Measurements from ENCODE around the gene NT5C1A.

Gene NT5C1A

GRCh38 chr1:39671793-39672550, at the start of gene NT5C1A:
Gene NT5C1A, minus strand, starts transcription at chr1:39672107. Its CDS starts 69 bp downstream, at chr1:39672038.
- peak; percentile 19 for DNase-seq

DNA sequence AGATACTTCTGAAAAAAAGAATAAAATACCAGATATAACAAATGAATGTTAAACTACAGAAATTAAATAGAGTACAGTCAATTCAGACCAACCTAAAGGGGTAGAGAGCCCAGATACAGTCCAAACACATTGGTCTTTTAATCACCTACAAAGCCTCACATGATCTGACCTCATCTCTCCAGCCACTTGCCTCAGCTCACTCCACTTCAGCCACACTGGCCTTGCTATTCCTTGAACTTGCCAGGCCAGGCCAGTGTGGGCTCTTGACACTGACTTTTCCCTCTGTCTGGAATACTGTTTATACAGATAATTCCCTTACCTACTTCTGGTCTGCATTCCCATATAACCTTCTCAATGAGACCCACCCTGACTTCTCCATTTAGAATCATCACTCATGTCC, 49.8 kb upstream of the NT5C1A start:
- DNase-seq: no peak

- DNase-seq: peak; percentile 70
Observed at GRCh38 chr1:39720094-39720999, 48.4 kb upstream of the NT5C1A start.

- no peak for DNase-seq
Observed at GRCh38 chr1:39717809-39718208, 45.9 kb upstream of the NT5C1A start.

DNA sequence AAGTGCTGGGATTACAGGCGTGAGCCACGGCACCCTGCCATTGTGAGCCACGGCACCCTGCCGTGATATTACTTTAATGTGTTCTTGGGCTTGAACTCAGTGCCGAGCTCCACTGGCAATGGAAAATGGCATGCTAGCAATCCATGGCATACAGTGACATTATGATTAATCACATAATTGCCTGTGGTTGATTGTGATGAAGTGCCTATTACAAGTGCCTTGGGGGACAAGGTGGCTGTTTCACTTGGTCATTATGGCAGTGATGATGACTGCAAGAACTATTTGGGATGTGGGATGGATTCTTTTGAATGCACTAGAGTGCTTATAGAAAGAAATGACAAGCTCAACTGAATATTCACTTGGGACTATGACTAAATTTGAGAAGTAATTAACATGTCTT, 41.6 kb upstream of the NT5C1A start:
- no peak for DNase-seq

GRCh38 chr1:39711966-39712340, 40.0 kb upstream of the NT5C1A start:
- no peak for DNase-seq

- no peak for DNase-seq
Observed at GRCh38 chr1:39711104-39711965, 39.4 kb upstream of the NT5C1A start.

- no peak for DNase-seq
Observed at GRCh38 chr1:39707506-39707905, 35.6 kb upstream of the NT5C1A start.

GRCh38 chr1:39704757-39705156, 32.9 kb upstream of the NT5C1A start:
- DNase-seq: no peak

GRCh38 chr1:39701049-39701439, 29.1 kb upstream of the NT5C1A start:
- no peak for DNase-seq

- no peak for DNase-seq
Observed at GRCh38 chr1:39700348-39700747, 28.4 kb upstream of the NT5C1A start.

- no peak for DNase-seq
Observed at GRCh38 chr1:39699419-39699818, 27.5 kb upstream of the NT5C1A start.

DNA sequence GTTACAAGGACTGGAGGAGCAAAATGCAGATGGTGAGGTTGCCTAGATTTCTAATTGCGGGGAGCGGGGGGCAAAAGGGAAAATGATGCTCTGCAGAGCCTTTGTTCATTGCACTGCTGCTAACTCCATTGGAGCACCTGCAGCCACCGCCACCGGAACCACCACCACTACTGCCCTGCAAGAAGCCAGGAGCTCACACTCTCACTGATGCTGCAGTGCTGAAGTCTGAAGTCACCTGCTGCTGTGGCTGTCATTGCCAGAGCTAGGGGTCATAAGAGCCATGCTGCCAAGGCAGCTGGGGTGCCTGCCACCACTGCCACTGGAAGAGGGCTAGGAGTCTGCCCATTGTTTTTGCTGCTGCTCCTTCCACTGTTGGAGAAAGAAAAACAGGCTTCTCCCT, 26.7 kb upstream of the NT5C1A start:
- DNase-seq: no peak

- no peak for DNase-seq
Observed at GRCh38 chr1:39696448-39696847, 24.5 kb upstream of the NT5C1A start.

GRCh38 chr1:39695016-39695415, 23.1 kb upstream of the NT5C1A start:
- no peak for DNase-seq

GRCh38 chr1:39694026-39694425, 22.1 kb upstream of the NT5C1A start:
- DNase-seq: no peak

DNA sequence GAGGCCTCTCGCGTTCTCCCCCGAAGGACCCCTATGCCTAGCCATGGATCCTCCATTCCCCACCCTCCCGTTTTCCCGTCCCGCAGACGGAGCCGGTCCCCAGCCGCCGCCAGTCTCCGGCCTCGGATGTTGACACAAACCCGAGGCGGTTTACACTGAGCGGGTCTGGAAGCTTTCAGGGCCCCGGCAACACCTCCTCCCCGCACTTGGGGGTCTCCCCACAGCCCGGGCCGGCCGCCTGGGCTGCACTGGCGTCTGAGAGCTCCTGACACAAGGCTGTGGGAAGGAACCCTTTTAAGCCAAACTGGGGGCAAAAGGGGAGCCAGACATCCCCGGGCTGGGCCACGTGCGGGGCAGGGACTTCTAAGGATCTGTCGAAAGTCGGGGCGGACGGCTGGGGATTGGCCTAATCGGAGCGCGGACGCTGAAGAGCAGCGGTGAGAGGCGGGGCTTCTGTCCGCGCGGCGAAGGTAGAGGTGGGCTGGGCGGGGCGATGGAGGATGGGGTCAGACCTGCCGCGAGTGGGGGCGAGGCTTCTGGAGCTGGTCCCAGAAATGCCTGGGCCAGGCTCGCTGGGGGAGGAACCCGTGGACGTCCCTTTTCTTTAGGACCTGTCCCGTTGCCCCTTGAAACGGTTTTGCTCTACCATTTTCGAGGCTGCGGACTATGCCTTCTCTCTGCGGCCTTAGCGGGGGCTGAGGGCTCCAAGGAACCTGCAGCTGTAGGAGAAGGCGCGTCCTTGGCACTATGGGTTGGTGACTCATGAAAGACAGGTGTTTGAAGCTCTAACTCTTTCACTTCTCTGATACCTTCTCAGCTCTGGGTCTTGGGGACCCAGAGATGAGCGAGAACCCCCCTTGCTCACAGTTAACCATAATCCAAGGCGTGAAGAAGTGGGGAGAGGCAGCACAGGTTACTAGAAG, 20.5 kb upstream of the NT5C1A start:
- DNase-seq: no peak

DNA sequence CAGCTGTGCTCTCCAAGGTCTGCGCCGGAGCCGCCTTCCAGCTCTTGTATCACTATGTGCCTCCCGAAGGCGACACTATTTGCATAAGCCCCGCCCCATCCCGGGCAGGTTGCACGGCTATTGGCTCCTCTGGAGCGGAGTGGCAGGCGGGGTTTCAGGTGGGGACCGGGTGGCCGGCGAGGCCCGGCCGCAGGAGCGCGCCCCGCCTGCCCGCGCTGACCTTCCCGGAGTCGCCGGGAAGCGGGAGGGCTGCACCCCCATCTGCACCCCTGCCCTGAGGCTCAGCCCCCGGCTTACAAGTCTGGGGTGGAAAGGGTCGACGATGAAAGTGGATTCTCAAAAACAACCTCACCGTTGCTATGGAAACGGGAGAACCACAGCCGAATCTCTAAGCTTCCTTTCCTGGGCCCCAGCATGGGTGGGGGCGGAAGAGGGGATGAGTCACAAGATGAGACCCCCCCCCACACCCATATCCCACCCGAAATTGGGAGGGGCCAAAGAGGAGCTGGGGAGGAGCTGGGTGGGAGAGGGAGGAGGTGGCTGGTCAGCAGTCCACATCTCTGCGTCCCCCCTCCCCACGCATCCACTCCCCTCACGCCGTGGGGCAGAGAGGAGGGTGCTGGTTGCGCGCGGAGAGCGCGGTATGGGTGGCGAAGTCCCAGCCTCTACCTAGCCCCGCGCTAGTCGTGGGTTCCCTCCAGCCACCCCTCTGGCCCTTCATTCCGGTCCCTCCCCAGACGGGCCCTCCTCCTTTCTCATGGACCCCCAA, 19.7 kb upstream of the NT5C1A start, which contains the start of gene HPCAL4:
HPCAL4 (minus strand) TSS at position 51 of the 769 bp plus-strand sequence. CDS start 6,830 bp downstream, outside the sequence.
- DNase-seq: peak; percentile 84

GRCh38 chr1:39690794-39691382, 19.0 kb upstream of the NT5C1A start:
- no peak for DNase-seq

DNA sequence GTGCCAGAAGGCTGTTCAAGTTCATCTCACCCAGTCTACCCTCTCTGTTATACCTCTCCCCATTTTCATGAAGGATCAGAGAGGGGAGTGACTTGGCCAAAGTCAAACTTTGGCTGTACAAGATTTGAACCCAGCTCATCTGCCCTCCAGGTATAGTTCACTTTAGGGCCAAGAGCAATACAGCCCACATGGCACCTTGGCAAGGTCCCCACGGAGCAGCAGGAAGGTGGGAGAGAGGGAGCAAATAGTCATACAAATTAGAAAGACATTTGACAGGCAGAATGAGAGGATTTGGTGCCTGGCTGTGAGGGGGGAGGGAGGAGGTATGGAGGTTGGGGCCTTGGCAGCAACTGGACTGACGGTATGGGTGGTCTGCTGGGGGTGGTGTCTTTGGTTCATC, 18.3 kb upstream of the NT5C1A start:
- DNase-seq: no peak

- DNase-seq: no peak
Observed at GRCh38 chr1:39689635-39690034, 17.7 kb upstream of the NT5C1A start.
